NCI-H2107 treated with DMSO at 0.1 percent for 48 hours (cell line): Measurements from ENCODE around the gene CHMP1B.
"Not testable (repeated sequence)": the region's sequence is repeated elsewhere in the genome, so short reads cannot be mapped to it uniquely, and the experiment has no call there.

Source experiments
- DNase-seq: peaks from one replicate; lab custom pipeline; 2025; ENCODE audit not compliant: unreplicated experiment; lab: John Stamatoyannopoulos, UW

The CHMP1B gene

DNA sequence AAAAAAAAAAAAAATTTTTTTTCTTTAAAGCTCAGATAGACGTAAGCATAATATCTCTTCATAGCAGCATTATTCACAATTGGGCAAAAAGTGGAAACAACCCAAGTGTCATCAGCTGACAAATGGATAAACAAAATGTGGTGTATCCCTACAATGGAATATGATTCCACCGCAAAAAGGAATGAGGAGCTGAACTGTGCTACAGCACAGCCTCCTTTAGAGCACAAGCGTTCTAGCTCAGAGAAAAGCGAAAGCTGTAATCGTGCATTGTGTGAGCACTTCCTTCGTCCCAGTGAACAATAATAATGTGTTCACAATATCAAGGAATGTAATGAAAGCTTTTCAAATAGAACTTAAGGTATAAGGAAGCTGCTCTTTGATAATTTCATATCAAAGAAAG lies 11.7 kb upstream of the CHMP1B start:
- no peak for DNase-seq

DNA sequence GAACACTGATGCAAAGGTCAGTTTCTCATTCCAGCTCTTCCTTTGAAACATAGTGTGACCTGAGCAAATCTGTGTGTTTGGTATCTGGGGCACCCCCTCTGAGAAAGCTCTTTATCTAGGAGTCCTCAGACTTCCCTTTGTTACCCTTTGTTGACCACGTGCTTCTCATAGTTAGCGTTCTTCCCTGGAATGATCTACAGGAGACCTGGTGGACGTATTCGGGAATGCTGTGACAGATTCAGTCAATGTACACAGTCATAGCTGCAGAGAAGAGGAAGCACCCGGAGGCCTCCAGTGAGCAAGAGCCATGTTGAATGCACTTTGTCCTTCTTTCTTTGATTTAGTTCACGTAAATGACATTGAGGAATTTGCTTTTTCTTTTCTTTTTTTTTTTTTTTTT lies 10.7 kb upstream of the CHMP1B start:
- DNase-seq: no peak

DNA sequence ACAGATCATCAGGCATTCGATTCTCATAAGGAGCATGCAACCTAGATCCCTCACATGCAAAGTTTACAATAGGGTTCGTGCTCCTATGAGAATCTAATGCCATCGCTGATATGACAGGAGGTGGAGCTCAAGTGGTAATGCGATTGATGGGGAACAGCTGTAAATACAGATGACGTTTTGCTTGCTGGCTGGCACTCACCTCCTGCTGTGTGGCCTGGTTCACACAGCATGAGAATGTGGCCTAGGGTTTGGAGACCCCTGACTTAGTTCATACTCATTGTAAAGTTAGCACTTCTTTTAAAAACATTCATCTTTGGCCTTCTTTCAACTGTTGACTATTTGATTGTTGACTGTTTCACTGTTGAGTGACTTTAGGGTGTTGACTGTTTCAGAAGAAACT lies 8.7 kb upstream of the CHMP1B start:
- no peak for DNase-seq

DNA sequence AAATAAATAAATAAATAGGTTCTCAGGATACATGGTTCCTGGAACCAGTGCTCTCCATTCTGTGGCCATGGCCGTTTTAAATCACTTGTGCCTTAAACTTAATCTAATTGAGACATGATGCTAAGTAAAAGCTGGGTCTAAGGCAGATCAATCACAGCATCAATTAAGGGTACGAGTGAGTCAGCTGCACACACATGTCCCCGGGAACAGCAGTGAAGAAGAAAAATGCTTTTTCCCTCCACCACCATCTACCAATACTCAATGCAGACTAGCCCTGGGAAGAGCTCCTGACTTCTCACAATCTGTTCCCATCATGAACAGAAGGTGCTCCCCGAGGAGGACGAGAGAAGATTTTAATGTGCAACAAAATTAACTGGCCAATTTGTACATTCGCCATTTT lies 6.8 kb upstream of the CHMP1B start:
- no peak for DNase-seq

DNA sequence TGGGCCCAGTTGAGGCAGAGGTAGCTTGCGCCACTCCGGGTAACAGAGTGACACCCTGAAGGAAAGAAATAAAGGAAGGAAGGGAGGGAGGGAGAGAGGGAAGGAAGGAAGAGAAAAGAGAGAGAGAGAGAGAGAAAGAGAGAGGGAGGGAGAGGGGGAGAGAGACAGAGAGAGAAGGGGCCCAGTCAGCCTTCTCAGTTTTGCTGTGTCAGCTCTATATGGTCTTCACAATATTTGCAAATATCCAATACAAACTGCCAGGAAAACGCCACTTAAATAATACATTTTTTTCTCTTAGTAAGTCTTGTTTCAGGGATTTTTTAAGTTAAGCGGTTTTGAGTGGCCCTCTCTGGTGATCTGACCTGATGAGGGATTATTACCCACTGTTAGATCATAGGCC lies 5.6 kb upstream of the CHMP1B start:
- no peak for DNase-seq

DNA sequence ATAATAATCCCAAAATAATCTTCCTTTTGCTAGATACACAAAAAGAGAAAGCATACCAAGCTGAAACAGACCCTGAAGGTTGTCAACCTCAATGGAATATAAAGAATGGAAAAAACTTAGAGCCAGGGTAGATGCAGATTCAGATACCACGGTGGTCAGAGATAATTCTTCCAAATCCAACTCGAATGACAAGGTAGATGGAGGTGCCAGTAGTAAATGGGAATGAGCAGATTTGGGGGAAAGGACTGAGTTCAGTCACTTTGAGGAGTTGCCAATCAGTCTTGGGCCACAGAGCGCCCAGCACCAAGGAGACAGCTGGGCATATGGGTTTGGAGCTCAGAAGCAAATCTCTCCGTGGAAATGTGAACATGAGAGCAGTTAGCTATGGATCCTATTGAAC lies 3.4 kb upstream of the CHMP1B start:
- DNase-seq: no peak

DNA sequence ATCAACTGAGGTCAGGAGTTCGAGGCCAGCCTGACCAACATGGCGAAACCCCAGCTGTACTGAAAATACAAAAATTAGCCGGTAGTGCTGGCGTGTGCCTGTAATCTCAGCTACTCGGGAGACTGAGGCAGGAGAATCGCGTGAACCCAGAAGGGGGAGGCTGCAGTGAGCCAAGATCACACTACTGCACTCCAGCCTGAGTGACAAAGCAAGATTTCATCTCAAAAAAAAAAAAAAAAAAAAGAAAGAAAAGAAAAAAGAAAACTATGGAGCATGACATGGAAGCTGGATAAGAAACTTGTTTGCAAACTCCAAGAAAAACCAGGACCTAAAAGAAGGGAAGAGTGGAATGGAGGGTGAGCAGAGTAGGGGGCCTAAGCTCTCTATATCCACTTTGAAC lies 1.9 kb upstream of the CHMP1B start:
- no peak for DNase-seq

DNA sequence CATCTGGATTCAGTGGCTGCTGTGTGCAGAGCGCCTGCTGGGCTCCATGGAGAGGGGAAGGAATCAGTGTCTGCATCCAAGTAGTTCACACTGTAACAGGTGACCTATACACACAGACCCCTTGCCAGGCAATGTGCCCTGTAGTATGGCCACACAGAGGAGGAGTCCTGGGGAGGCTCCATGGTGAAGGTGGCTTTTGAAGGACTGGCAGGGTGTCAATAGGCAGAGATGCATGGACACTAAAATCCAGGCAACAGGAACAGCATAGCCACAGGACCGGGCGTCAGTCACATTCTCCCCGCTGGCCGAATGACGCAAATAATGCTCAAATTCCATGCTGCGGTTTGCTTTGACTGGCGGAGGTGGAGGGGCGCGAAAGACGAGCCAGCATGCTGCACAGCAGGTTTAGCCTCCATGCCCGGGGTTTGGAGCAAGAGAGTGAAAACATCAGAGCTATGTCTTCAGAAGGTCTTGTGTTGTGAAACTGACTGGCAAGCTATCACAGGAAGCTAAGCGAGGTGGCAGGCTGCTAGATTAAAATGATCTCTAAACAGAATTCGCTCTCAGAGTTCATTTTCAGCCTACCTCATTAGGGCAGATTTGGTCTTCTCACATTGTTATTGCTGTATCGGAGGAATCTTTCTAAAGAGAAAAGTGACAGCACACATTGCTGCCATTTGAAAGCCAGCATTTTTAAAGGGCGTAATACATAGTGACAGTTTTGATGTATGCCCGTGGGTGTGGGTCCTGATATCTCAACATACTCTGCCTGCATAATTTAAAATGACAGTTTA lies 1.2 kb upstream of the CHMP1B start:
- DNase-seq: peak; percentile 45

DNA sequence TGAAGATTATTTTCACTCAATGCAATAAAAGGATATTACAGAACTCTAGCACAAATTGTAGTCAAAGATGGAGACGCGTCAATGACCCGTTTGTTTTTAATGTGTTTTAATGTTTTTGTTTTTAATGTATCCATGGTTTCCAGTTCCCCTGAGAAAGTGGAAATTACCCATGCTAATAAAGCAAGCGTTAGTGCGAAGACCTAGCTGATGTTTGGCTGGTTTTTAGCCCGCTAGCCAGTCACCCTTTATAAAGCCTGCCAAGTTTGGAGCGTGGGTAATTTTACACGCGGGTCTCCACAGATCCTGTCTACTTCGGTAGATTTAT lies 430 bp upstream of the CHMP1B start:
- no peak for DNase-seq

DNA sequence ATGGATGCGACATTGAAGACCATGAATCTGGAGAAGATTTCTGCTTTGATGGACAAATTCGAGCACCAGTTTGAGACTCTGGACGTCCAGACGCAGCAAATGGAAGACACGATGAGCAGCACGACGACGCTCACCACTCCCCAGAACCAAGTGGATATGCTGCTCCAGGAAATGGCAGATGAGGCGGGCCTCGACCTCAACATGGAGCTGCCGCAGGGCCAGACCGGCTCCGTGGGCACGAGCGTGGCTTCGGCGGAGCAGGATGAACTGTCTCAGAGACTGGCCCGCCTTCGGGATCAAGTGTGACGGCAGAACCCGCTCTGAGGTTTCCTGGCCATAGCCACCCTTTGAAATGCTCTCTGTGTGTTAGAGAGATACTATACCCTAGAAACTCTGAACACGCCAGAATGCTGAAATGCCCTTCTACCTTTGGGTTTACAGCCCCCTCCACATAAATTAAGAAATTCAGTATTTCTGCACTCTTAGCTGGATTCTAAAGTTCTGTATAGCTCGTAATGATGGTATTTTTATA lies 659 bp downstream of the CHMP1B start:
- no peak for DNase-seq

DNA sequence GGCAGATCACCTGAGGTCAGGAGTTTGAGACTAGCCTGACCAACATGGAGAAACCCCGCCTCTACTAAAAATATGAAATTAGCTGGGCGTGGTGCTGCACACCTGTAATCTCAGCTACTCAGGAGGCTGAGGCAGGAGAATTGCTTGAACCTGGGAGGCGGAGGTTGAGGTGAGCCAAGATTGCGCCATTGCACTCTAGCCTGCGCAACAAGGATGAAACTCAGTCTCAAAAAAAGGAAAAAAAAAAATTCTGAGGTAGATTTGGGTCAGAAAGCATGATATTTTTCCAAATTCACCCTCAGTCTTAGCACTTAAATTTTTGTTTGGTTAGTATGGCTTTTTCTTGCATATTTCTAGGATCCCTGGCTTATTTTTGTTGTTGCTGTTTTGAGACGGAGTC lies 3.3 kb downstream of the CHMP1B start:
- DNase-seq: not testable (repeated sequence)

DNA sequence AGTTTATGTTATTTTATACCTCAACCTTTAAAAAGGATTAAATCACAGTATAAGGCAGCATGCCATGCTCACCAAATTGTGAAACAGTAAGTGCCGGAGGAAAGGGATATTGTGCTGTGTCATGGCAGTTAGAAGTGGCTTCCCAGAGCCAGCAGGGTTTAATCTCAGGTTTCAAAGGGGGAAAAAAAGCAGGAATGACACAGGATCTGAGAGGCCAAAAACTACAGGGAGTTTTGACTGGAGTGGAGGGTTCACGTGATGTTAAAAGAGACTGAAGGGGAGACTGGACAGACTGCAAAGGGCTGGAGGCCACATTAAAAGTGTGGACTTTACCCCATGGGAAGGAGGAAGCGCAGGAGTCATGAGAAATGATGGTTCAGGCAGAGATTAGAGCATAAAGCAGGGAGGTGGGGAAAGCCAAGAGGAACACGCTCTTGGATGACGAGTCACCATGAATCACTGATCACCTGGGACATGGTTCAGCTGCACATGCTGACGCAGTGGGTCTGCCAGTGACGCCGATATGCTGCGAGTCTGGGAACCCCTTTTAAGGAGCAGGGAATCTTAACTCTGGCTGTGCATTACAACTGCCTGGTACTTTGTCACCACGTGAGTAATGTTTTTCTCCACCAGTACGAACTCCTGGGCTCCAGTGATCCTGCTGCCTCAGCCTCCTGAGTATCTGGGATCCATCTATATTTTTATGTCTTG lies 6.1 kb downstream of the CHMP1B start:
- peak; percentile 59 for DNase-seq

DNA sequence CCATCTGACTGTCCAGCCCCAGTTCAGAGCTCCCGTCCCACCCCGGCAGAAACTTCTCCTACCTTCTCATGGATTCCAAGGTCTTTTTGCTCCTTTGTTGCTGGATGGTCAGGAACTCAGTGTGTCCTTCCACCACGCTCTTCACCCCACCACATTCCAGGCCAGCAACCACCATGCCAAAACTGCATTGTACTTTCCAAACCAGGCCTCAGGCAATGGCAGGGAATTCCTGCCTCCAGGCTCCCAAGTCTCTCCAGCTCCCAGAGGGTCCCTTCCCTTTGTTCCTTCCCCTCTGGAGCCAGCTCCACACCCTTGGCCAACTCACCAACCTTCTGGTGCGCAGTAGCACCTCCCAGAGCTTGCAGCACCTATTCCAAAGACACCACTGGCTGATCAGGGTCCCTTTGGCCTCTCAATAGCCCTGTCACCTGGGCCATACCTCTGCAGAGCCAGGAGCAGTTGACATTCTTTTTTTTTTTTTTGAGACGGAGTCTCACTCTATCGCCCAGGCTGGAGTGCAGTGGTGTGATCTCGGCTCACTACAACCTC lies 8.1 kb downstream of the CHMP1B start:
- DNase-seq: no peak

DNA sequence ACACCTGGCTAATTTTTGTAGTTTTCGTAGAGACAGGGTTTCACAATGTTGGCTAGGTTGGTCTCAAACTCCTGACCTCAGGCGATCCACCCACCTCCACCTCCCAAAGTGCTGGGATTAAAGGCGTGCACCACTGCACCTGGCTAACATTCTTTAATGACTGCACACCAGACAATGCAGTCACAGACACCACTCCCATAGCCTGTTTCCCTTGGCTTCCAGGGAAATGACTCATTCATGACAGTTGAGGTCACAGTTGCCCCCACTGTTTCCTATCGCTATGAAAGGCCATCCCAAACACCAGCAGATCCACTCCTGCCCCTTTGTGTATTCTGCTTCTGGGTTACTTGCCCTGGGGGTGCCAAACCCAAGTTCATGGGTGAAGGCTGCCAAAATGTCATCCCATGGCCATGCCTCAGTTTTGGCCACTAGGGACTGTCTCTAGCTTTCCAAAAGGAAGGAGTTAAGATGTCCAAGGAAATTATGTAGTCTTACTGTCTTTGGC lies 8.7 kb downstream of the CHMP1B start:
- no peak for DNase-seq

DNA sequence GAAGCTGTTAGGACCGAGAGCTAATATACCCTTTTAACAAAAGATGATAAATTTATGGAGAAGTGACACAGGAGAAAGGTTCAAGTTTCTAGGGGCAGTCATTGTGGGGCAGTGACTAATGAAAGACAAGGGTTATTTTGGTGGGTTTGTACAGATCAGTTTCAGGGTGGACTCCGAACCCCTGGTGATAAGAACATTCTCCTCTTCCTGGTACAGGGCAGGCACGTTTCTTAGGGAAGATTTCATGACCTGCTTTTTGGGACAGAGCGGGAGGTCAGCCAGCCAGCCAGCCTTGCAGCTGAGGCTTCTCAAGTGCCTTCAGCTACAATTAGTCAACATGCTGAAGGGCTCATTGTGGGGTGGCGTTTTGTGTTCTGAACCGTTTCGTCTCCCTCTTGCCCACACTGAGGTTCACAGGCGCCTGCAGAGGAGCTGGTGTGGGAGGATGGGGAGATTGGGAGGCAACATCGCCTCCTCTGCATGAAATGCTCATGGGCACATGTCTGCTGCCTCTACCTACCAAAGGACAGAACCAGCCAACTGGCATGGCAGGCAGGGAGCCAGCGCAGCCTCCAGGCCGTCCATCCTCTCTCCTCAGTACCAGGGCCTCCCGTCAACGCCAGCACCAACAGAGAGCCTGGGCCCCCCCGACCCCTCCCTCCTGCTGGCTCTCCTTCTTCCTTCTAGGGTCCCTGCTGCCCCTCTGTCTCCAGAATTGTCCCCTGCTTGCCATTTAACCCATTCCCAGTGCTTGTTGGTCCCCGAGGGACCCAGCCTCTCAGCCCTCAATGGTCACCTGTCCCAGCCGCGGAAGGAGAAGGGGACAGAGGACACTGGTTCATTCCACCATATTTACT lies 9.6 kb downstream of the CHMP1B start:
- DNase-seq: no peak

DNA sequence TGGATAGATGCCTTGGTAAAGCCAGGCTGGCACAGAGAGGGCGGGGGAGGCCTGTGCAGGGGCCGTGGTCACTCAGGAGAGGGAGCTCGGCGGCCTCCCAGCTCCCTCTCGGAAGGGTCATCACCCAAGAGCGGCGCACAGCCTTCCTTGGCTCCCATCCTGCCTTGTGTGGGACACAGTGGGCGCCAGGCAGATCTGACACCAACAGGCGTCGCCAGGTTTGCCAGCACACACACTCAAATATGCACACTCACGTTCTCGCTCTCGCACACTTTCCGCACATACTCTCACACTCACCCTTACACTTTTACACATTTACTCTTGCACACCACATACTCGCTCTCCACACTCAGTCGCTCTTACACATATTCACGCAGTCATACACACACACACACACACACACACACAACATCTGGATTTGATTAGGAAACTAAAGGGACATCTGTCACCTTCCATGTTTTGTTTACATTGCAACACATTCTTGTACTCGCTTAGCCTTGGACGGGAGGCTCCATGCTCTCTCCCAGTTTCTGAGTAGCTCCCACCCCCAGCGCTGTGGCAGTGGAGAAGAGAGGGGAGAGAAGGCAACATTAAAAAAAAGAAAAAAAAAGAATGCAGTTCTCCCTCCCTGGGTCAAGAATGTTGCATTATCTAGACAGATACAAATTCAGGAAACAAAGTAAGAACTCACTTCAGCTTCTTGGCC lies 10.5 kb downstream of the CHMP1B start:
- DNase-seq: no peak

DNA sequence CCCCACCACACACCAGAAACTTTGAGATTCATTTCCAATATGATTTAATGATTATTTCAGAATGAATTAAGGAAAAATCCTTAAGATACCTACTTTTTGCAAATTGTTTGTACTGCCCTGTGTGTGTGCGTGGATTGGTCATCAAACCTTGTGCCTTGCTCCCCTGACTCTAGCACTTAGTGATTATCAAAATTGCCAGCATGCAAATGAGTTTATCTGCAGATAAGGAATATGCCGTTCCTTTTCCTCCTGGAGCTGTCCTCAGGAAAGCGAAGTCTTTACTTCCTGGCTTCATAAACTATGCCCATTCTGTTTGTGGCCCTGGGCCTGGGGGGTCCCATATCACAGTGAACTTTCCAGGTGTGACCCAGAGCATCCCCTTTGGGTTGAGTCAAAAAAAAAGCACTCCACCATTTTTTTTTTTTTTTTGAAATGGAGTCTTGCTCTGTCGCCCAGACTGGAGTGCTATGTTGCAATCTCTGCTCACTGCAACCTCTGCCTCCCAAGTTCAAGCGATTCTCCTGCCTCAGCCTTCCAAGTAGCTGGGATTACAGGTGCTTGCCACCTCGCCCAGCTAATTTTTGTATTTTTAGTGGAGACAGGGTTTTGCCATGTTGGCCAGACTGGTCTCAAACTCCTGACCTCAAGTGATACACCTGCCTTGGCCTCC lies 11.4 kb downstream of the CHMP1B start:
- no peak for DNase-seq

DNA sequence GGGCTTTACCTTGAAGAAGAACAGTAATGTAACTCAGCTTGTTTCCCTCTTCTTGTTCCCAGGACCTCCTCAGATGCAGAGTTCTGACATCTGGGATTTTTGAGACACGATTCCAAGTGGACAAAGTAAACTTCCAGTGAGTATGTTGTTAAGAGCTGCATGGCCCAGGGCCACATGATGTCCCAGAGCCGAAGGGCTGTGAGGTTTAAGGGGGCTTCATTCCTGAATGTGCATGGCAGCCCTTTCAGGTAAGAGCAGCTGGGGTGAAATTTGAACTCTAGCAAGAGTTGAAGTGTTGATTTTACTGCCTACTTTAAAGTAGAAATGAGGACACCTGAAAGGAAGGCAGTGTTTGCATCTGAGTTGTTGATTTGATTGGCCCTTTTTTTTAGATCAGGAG lies 13.3 kb downstream of the CHMP1B start:
- DNase-seq: no peak

DNA sequence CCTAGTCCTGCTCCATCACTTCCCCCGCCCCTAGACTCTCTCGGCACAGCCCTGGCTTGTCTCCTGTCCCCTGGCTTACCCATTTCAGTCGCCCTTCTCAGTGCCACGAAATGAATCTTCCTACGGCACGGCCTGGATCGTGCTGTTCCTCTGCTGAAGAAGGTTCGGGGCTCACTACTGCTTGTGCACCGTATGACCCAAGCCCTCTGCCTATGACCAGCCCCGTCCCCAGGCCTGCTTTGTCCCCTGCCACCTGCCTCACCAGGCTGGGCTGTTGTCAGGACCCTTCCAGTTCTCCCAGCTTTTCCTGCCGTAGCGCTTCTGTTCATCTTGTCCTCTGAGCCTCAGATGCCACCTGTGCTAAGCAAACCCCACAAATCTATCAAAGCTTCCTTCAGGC lies 13.9 kb downstream of the CHMP1B start:
- DNase-seq: no peak

DNA sequence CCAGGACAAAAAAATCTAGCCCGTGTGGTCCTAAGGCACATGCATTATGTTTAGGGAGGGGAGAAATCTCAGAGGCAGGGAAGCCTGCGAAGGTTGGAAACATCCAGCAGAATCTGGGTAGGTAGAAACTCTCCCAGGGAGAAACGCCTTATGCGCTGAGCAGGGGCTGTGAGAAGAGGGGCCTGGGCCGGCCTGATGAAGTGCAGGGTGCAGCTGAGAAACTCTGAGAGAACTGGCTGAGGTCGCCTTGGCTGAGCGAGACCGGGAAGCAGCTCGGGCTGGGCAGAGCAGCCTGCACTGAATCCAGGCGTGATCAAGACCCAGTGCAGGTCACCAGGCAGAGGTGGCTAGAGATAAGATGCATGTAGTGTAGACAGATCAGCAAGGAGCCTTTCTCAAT lies 15.1 kb downstream of the CHMP1B start:
- DNase-seq: no peak
